ENCODE results near the gene OTX2.

The OTX2 gene

GRCh38 chr14:56794557-56795283 lies 15.6 kb downstream of the OTX2 start:
- no peak for DNase-seq

- DNase-seq, result no peak
These were observed 16.2 kb downstream of the OTX2 start for GRCh38 chr14:56794088-56794556.

- DNase-seq, result no peak
These were observed 20.3 kb downstream of the OTX2 start for GRCh38 chr14:56789955-56790354.

GRCh38 chr14:56787530-56787929 lies 22.7 kb downstream of the OTX2 start:
- no peak for DNase-seq

- no peak for DNase-seq
These were observed 27.6 kb downstream of the OTX2 start for GRCh38 chr14:56782711-56783110.

GRCh38 chr14:56774503-56774902 lies 35.8 kb downstream of the OTX2 start:
- no peak for DNase-seq

- no peak for DNase-seq
These were observed 39.8 kb downstream of the OTX2 start for GRCh38 chr14:56770512-56770911.

- no peak for DNase-seq
These were observed 49.9 kb downstream of the OTX2 start for GRCh38 chr14:56760164-56760914.

GRCh38 chr14:56759633-56760032 lies 50.6 kb downstream of the OTX2 start:
- no peak for DNase-seq

- no peak for DNase-seq
These were observed 51.2 kb downstream of the OTX2 start for GRCh38 chr14:56759094-56759493.

- DNase-seq, result no peak
These were observed 55.4 kb downstream of the OTX2 start for GRCh38 chr14:56754921-56755320.

GRCh38 chr14:56753396-56753795 lies 56.9 kb downstream of the OTX2 start:
- no peak for DNase-seq

GRCh38 chr14:56752428-56752827 lies 57.9 kb downstream of the OTX2 start:
- DNase-seq, result no peak

GRCh38 chr14:56751471-56751870 lies 58.8 kb downstream of the OTX2 start:
- no peak for DNase-seq

Measured in suppressor macrophage treated with lipopolysaccharide for 4 hours (primary cell).